ENCODE data around the gene ODAPH.

The ODAPH gene

DNA sequence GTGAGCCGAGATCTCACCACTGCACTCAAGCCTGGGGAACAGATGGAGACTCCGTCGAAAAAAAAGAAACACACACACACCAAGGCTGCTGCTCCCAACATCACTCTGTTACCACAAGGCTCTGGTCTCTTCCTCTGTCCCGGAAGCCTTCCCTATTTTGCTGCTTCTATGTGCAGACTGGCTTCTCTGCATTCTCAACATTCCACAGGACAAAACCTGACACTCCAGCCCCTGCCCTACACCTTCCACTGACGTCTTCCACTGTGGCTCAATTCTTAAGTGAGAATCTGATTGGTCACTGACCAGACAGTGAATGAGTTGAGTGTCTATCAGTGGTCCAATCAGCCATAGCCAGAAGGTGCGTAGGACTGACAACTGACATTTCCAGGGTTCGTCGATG lies 5.9 kb downstream of the ODAPH start:
- no peak overlapping the region for H3K27ac ChIP-seq
- TF ChIP-seq ZFX (IDR thresholded peaks at IDR 0.05) = no peak
- TF ChIP-seq, protein P1, sequence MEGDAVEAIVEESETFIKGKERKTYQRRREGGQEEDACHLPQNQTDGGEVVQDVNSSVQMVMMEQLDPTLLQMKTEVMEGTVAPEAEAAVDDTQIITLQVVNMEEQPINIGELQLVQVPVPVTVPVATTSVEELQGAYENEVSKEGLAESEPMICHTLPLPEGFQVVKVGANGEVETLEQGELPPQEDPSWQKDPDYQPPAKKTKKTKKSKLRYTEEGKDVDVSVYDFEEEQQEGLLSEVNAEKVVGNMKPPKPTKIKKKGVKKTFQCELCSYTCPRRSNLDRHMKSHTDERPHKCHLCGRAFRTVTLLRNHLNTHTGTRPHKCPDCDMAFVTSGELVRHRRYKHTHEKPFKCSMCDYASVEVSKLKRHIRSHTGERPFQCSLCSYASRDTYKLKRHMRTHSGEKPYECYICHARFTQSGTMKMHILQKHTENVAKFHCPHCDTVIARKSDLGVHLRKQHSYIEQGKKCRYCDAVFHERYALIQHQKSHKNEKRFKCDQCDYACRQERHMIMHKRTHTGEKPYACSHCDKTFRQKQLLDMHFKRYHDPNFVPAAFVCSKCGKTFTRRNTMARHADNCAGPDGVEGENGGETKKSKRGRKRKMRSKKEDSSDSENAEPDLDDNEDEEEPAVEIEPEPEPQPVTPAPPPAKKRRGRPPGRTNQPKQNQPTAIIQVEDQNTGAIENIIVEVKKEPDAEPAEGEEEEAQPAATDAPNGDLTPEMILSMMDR (conservative IDR thresholded peaks at IDR 0.05) = no peak

- no peak overlapping the region for H3K27ac ChIP-seq
- TF ChIP-seq ZFX (IDR thresholded peaks at IDR 0.05) = no peak
Measured at GRCh38 chr4:75564023-75564422, 8.2 kb downstream of the ODAPH start.

GRCh38 chr4:75565481-75565880 lies 9.6 kb downstream of the ODAPH start:
- no peak for TF ChIP-seq ZFX (IDR thresholded peaks at IDR 0.05)
- TF ChIP-seq, protein P1 (conservative IDR thresholded peaks at IDR 0.05) = no peak
- H3K27ac ChIP-seq = no peak overlapping the region

- TF ChIP-seq ZFX (IDR thresholded peaks at IDR 0.05) = no peak
- TF ChIP-seq, protein P1 (conservative IDR thresholded peaks at IDR 0.05) = no peak
- H3K27ac ChIP-seq = no peak overlapping the region
Measured at GRCh38 chr4:75566911-75567310, 11.0 kb downstream of the ODAPH start.

DNA sequence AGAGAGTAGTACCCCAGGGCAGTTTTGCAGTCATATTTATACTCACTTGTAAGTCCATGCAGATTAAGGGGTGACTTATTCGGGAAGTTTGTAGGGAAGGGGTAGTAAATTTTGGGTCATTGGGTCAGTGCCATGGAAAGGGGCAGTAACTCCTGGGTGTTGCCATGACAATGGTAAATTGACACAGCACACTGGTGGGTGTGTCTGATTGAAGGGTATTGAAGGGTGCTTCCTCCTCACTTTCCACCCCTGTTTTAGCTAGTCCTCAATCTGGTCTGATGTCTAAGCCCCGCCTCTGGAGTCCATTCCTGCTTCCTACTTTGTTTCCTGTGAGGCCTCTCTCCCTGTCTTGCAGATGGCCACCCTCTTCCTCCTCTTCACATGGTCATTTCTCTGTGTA lies 11.9 kb downstream of the ODAPH start:
- H3K27ac ChIP-seq = no peak overlapping the region
- TF ChIP-seq, protein P1 (conservative IDR thresholded peaks at IDR 0.05) = no peak
- no peak for TF ChIP-seq ZFX (IDR thresholded peaks at IDR 0.05)

- TF ChIP-seq, protein P1 (conservative IDR thresholded peaks at IDR 0.05) = no peak
- no peak for TF ChIP-seq ZFX (IDR thresholded peaks at IDR 0.05)
- H3K27ac ChIP-seq = no peak overlapping the region
Measured at GRCh38 chr4:75584067-75584466, 28.2 kb downstream of the ODAPH start.

- TF ChIP-seq, protein P1 (conservative IDR thresholded peaks at IDR 0.05) = no peak
- no peak for TF ChIP-seq ZFX (IDR thresholded peaks at IDR 0.05)
- H3K27ac ChIP-seq = no peak overlapping the region
Measured at GRCh38 chr4:75593393-75593792, 37.5 kb downstream of the ODAPH start.

DNA sequence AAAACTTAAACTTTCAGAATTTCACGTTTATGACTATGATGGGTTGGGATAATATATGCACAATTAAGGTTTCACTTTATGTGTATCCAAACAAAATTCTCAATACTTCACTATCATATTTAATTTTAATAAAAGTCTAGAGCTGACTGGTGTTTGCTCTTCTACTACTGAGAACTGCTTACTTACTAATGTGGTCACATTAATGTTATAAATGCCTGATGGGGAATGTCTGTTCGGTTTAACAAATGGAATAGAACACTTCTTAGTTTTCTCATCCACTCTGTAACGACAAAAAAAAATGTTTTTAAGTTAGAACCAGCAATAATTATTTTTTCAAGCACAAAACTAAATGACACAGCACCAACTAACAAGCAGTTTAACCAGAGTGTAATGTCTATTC lies 40.2 kb downstream of the ODAPH start:
- H3K27ac ChIP-seq = no peak overlapping the region
- TF ChIP-seq ZFX (IDR thresholded peaks at IDR 0.05) = no peak
- TF ChIP-seq, protein P1 (conservative IDR thresholded peaks at IDR 0.05) = no peak
